Stimulated activated CD4-positive, alpha-beta T cell treated with anti-CD3 and anti-CD28 coated beads, Interleukin-15, amount 100 ng/mL, for 48 hours (primary cell): Measurements from ENCODE around the gene OR52A1.
A peak's percentile ranks its signal among the peaks of the same experiment; 100 is the strongest.

ENCODE experiments used
- DNase-seq, 2 donors: peaks; one replicate each; pipeline ENCODE4 v3.0.0-alpha.2; 2020; ENCODE audit warnings: low read depth in 2 of 2

OR52A1 gene

GRCh38 chr11:5136261-5136660, 18.3 kb downstream of the OR52A1 start:
- DNase-seq, result no peak

GRCh38 chr11:5131584-5132335, 22.8 kb downstream of the OR52A1 start:
- no peak for DNase-seq

GRCh38 chr11:5129457-5129877, 25.1 kb downstream of the OR52A1 start:
- DNase-seq, result no peak

GRCh38 chr11:5124891-5125620, 29.5 kb downstream of the OR52A1 start:
- no peak for DNase-seq

GRCh38 chr11:5123802-5124521, 30.6 kb downstream of the OR52A1 start:
- peak in 1 of 2 donors; percentile 31 for DNase-seq

GRCh38 chr11:5118893-5119292, 35.7 kb downstream of the OR52A1 start:
- no peak for DNase-seq

- no peak for DNase-seq
Measured at GRCh38 chr11:5117588-5117987, 37.0 kb downstream of the OR52A1 start.

GRCh38 chr11:5115339-5115738, 39.2 kb downstream of the OR52A1 start:
- no peak for DNase-seq

GRCh38 chr11:5107285-5107684, 47.3 kb downstream of the OR52A1 start:
- DNase-seq, result no peak

- no peak for DNase-seq
Measured at GRCh38 chr11:5103066-5103465, 51.5 kb downstream of the OR52A1 start.

- no peak for DNase-seq
Measured at GRCh38 chr11:5102246-5102645, 52.3 kb downstream of the OR52A1 start.

GRCh38 chr11:5096011-5096410, 58.5 kb downstream of the OR52A1 start:
- no peak for DNase-seq
